ENCODE measurements around the gene STX18.

STX18 gene

DNA sequence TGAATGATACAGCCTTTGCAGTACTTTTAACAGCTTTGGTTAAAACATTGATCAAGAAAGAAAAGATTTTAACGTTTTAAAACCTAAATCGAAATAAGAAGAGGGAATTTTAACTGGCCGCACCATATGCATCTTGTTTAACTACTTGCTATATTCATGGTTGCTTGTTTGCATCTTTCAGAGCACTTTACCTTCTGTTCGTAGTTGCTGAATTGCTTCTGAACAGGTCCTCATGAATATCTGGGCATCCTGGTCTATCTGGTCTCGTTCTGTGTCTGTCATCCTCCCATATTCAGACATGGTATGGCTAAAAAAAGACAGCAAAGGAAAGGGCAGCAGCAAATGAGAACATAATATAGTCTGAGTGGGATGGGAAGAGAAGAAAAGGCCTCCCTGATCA lies 82.7 kb downstream of the STX18 start:
- Histone ChIP-seq H3K79me2 (ENCODE audit: control insufficient read depth, insufficient read depth, low read length, poor library complexity) (peaks cover 4% of the 10 kb centered on the region), H3K9me3 (ENCODE audit: insufficient read depth, low read depth, low read length) (no peaks in the 10 kb centered on the region)

DNA sequence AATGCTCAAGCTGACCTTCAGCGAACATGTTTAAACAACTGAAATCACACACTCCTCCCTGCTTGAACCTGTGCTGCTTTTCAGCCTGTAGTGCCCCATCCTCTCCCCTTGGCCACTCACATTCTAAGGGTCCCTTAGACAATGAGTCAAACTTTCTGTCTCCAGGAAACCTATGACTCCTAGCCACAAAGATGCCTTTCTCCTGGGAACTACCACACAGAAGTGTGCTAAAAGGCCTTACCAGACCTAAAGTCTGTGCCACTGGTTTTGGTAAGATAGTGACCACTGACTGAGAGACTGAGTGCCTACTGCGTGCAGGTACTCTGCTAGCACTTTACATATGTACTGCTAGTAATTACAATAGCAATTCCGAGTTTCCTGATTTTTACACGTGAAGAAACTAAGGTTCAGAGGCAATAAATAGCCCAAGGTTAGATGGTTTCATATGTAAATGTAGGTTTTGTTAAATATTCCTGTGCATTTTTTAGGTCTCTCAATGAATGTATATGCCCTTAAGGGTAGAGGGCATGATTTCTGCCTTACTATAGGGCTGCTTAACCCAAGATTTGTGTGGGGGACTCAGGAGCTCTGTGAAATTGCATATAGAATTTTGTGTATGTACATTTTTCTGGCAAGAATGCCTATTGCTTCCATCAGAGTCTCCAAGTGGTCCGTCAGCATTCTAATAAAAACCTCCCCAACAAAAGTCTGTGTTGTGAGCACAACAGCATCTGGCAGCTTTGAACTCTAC lies 83.9 kb downstream of the STX18 start:
- peaks cover 31% of the 10 kb centered on the region for H3K79me1 ChIP-seq (ENCODE audit: low read length)
- H3K79me2 ChIP-seq (ENCODE audit: control insufficient read depth, insufficient read depth, low read length, poor library complexity) = peaks cover 4% of the 10 kb centered on the region
- H3K4me3 ChIP-seq (ENCODE audit: low read depth, low read length) = no peak overlapping the region
- peaks cover 25 to 33% of the 10 kb centered on the region in 2 experiments for H3K4me1 ChIP-seq (ENCODE audit: control insufficient read depth in 1 of 2, insufficient read depth in 2 of 2, low read length in 2 of 2)
- no peaks in the 10 kb centered on the region for H3K9me3 ChIP-seq (ENCODE audit: insufficient read depth, low read depth, low read length)
- H3K36me3 ChIP-seq (ENCODE audit: control insufficient read depth in 1 of 2, insufficient read depth in 2 of 2, low read length in 2 of 2) = peaks cover 3 to 7% of the 10 kb centered on the region in 2 experiments
- no peak overlapping the region for H3K4ac ChIP-seq (ENCODE audit: low read depth, low read length)
- no peak overlapping the region for H4K8ac ChIP-seq (ENCODE audit: low read depth, low read length)
- no peak overlapping the region for H3K9ac ChIP-seq (ENCODE audit: low read length)
- no peak overlapping the region for H2AK5ac ChIP-seq (ENCODE audit: low read length)
- H3K18ac ChIP-seq (ENCODE audit: low read length) = no peak overlapping the region
- H2BK5ac ChIP-seq (ENCODE audit: low read depth, low read length, poor library complexity) = peak overlapping the region; percentile 74
- peak overlapping the region; percentile 72 for H2BK12ac ChIP-seq (ENCODE audit: low read length)
- H4K91ac ChIP-seq (ENCODE audit: low read depth, low read length) = peak overlapping the region; percentile 56
- H4K12ac ChIP-seq (ENCODE audit: low read depth, low read length) = no peak overlapping the region
- H3K27me3 ChIP-seq (ENCODE audit: insufficient read depth, low read length) = no peaks in the 10 kb centered on the region
- peak overlapping the region; percentile 87 for H3K27ac ChIP-seq (ENCODE audit: low read depth, low read length)
- no peak overlapping the region for H3K23ac ChIP-seq (ENCODE audit: low read length)
- H3K4me2 ChIP-seq (ENCODE audit: low read length) = no peak overlapping the region
- peak overlapping the region; percentile 56 for H2BK120ac ChIP-seq (ENCODE audit: insufficient read depth, low read length, poor library complexity)
- no peak overlapping the region for H2AFZ ChIP-seq (ENCODE audit: insufficient read depth, low read length, poor library complexity)
- DNase-seq = no peak
- no peak overlapping the region for H3K14ac ChIP-seq (ENCODE audit: low read length)
- no CpG with 5 or more reads among the region's 5 CpGs for WGBS (ENCODE audit: extremely low coverage, insufficient coverage, insufficient read length)

More for the DNA sequence above, 82.7 kb downstream of the STX18 start:
- Histone ChIP-seq H3K4me3 (ENCODE audit: low read depth, low read length) (no peak overlapping the region), H3K4me1 (ENCODE audit: control insufficient read depth in 1 of 2, insufficient read depth in 2 of 2, low read length in 2 of 2) (peaks cover 25 to 29% of the 10 kb centered on the region in 2 experiments), H2BK120ac (ENCODE audit: insufficient read depth, low read length, poor library complexity) (peak overlapping the region; percentile 47), H3K18ac (ENCODE audit: low read length) (no peak overlapping the region), H3K4me2 (ENCODE audit: low read length) (no peak overlapping the region), H3K27ac (ENCODE audit: low read depth, low read length) (peak overlapping the region; percentile 87), H3K4ac (ENCODE audit: low read depth, low read length) (no peak overlapping the region), H3K79me1 (ENCODE audit: low read length) (peaks cover 30% of the 10 kb centered on the region), H2BK5ac (ENCODE audit: low read depth, low read length, poor library complexity) (peak overlapping the region; percentile 80), H4K8ac (ENCODE audit: low read depth, low read length) (no peak overlapping the region), H2AK5ac (ENCODE audit: low read length) (no peak overlapping the region), H3K36me3 (ENCODE audit: control insufficient read depth in 1 of 2, insufficient read depth in 2 of 2, low read length in 2 of 2) (peaks cover 3 to 7% of the 10 kb centered on the region in 2 experiments), H2BK12ac (ENCODE audit: low read length) (no peak overlapping the region), H3K9ac (ENCODE audit: low read length) (no peak overlapping the region), H3K23ac (ENCODE audit: low read length) (no peak overlapping the region), H3K27me3 (ENCODE audit: insufficient read depth, low read length) (no peaks in the 10 kb centered on the region), H2AFZ (ENCODE audit: insufficient read depth, low read length, poor library complexity) (no peak overlapping the region), H3K14ac (ENCODE audit: low read length) (no peak overlapping the region), H4K12ac (ENCODE audit: low read depth, low read length) (no peak overlapping the region), H4K91ac (ENCODE audit: low read depth, low read length) (peak overlapping the region; percentile 82)
- no peak for DNase-seq
- no CpG with 5 or more reads among the region's 5 CpGs for WGBS (ENCODE audit: extremely low coverage, insufficient coverage, insufficient read length)

DNA sequence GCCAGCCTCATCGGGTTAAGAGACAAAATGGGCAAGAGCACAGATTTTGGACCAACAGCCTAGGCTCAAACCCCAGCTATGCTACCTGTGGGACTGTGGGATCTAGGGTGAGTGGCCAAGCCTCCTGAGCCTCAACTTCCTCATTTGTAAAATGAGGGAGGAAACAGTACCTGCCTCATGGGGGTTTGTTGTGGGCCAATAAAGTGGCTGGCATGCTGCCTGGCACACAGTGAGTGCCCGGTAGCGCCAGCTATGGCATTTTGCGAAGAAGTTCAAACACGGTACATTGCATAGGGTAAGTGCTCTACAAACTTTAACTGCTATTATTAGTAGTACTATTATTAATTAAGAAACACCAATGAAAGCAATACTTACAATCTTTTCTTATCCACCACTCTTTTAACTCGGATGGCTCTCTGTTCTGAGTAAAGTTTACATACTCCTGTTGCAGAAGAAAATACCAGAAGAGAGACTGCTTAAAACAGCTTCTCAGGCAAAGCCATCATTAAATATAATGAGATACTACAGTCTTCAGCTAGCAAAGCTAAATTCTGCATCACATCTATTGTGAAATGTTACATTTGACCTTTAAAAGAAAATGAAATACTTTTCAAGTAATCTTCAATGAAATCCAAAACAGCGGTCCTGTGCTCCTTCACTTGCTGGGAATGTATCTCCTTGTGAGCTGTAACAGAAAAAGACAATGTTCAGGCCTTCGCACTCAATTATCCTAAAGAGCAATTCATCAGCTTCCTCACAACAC lies 84.9 kb downstream of the STX18 start:
- H3K9ac ChIP-seq (ENCODE audit: low read length) = no peak overlapping the region
- no peak for DNase-seq
- peak overlapping the region; percentile 20 for H2AFZ ChIP-seq (ENCODE audit: insufficient read depth, low read length, poor library complexity)
- no peaks in the 10 kb centered on the region for H3K9me3 ChIP-seq (ENCODE audit: insufficient read depth, low read depth, low read length)
- H2BK12ac ChIP-seq (ENCODE audit: low read length) = peak overlapping the region; percentile 100
- peak overlapping the region; percentile 84 for H4K8ac ChIP-seq (ENCODE audit: low read depth, low read length)
- H3K27ac ChIP-seq (ENCODE audit: low read depth, low read length) = peak overlapping the region; percentile 87
- H3K79me2 ChIP-seq (ENCODE audit: control insufficient read depth, insufficient read depth, low read length, poor library complexity) = peaks cover 4% of the 10 kb centered on the region
- WGBS (ENCODE audit: extremely low coverage, insufficient coverage, insufficient read length) = no CpG with 5 or more reads among the region's 8 CpGs
- H2BK120ac ChIP-seq (ENCODE audit: insufficient read depth, low read length, poor library complexity) = peak overlapping the region; percentile 98
- peak overlapping the region; percentile 97 for H3K18ac ChIP-seq (ENCODE audit: low read length)
- H3K14ac ChIP-seq (ENCODE audit: low read length) = peak overlapping the region; percentile 98
- peak overlapping the region; percentile 48 for H4K12ac ChIP-seq (ENCODE audit: low read depth, low read length)
- peaks cover 24 to 33% of the 10 kb centered on the region in 2 experiments for H3K4me1 ChIP-seq (ENCODE audit: control insufficient read depth in 1 of 2, insufficient read depth in 2 of 2, low read length in 2 of 2)
- H3K4ac ChIP-seq (ENCODE audit: low read depth, low read length) = peak overlapping the region; percentile 87
- peaks cover 33% of the 10 kb centered on the region for H3K79me1 ChIP-seq (ENCODE audit: low read length)
- no peak overlapping the region for H3K23ac ChIP-seq (ENCODE audit: low read length)
- H4K91ac ChIP-seq (ENCODE audit: low read depth, low read length) = peak overlapping the region; percentile 100
- no peak overlapping the region for H3K4me2 ChIP-seq (ENCODE audit: low read length)
- H2BK5ac ChIP-seq (ENCODE audit: low read depth, low read length, poor library complexity) = peak overlapping the region; percentile 98
- H2AK5ac ChIP-seq (ENCODE audit: low read length) = peak overlapping the region; percentile 99
- no peak overlapping the region for H3K4me3 ChIP-seq (ENCODE audit: low read depth, low read length)
- peaks cover 5 to 7% of the 10 kb centered on the region in 2 experiments for H3K36me3 ChIP-seq (ENCODE audit: control insufficient read depth in 1 of 2, insufficient read depth in 2 of 2, low read length in 2 of 2)
- H3K27me3 ChIP-seq (ENCODE audit: insufficient read depth, low read length) = no peaks in the 10 kb centered on the region

DNA sequence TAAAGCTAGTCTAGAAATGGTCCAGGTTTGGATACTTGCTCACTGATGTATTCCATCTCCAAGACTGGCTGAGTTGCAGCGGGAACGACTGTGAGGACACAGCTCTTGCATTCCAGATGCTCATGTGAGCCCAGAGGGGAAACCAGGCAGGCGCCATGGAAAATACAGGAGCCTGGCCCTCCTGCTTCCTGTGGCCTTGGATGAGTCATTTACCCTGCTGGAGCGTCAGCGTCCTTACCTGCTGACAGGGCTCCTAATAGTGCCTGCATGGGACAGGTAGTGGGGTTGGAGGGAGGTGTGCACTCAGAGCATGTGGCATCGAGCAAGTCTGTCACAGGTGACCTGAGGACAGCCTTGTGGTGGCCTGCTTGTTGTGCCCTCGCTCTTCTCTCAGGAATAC lies 85.5 kb downstream of the STX18 start:
- Histone ChIP-seq H3K27me3 (ENCODE audit: insufficient read depth, low read length) (no peaks in the 10 kb centered on the region), H3K9me3 (ENCODE audit: insufficient read depth, low read depth, low read length) (no peaks in the 10 kb centered on the region), H2BK12ac (ENCODE audit: low read length) (peak overlapping the region; percentile 100), H3K4ac (ENCODE audit: low read depth, low read length) (peak overlapping the region; percentile 87), H3K4me2 (ENCODE audit: low read length) (no peak overlapping the region), H2AFZ (ENCODE audit: insufficient read depth, low read length, poor library complexity) (peak overlapping the region; percentile 20), H4K8ac (ENCODE audit: low read depth, low read length) (peak overlapping the region; percentile 84), H3K18ac (ENCODE audit: low read length) (peak overlapping the region; percentile 97), H3K23ac (ENCODE audit: low read length) (no peak overlapping the region), H4K12ac (ENCODE audit: low read depth, low read length) (peak overlapping the region; percentile 48), H4K91ac (ENCODE audit: low read depth, low read length) (peak overlapping the region; percentile 100), H3K79me2 (ENCODE audit: control insufficient read depth, insufficient read depth, low read length, poor library complexity) (peaks cover 4% of the 10 kb centered on the region), H3K27ac (ENCODE audit: low read depth, low read length) (peak overlapping the region; percentile 87), H3K4me1 (ENCODE audit: control insufficient read depth in 1 of 2, insufficient read depth in 2 of 2, low read length in 2 of 2) (peaks cover 19 to 30% of the 10 kb centered on the region in 2 experiments), H3K4me3 (ENCODE audit: low read depth, low read length) (no peak overlapping the region), H3K79me1 (ENCODE audit: low read length) (peaks cover 33% of the 10 kb centered on the region), H2BK120ac (ENCODE audit: insufficient read depth, low read length, poor library complexity) (peak overlapping the region; percentile 98), H2BK5ac (ENCODE audit: low read depth, low read length, poor library complexity) (peak overlapping the region; percentile 98), H3K14ac (ENCODE audit: low read length) (peak overlapping the region; percentile 98), H3K9ac (ENCODE audit: low read length) (no peak overlapping the region), H3K36me3 (ENCODE audit: control insufficient read depth in 1 of 2, insufficient read depth in 2 of 2, low read length in 2 of 2) (peaks cover 5 to 7% of the 10 kb centered on the region in 2 experiments), H2AK5ac (ENCODE audit: low read length) (peak overlapping the region; percentile 99)
- peak; percentile 65 to 80 for DNase-seq
- WGBS (ENCODE audit: extremely low coverage, insufficient coverage, insufficient read length) = no CpG with 5 or more reads among the region's 7 CpGs

All from trophoblast cell (in vitro differentiated cells and primary cell).